H1 (cell line): ENCODE data around the gene HRH2. TPM values are rescaled to one million over a fixed set of nuclear protein-coding genes. Genes with fewer than 3 reads are reported as not detected.

Source experiments
- CEBPB ChIP-seq: IDR thresholded peaks from 2 replicates; pipeline ENCODE4 v1.6.1; 2012; ENCODE audit warnings: low read depth, low read length
- CTBP2 ChIP-seq: IDR thresholded peaks from 2 replicates; pipeline ENCODE4 v1.7.0; 2011; ENCODE audit warnings: borderline replicate concordance, mild to moderate bottlenecking, moderate library complexity, mixed read lengths, low read length; ENCODE audit not compliant: insufficient read depth, insufficient read length
- HDAC2 ChIP-seq, 2 experiments: fragments of 300-600 bp in 1 of 2; sonication (generic) in 1 of 2; IDR thresholded peaks; 2 replicates each; pipeline ENCODE4 v1.6.1; 2011 to 2012; ENCODE audit warnings: low read depth in 2 of 2, low read length in 2 of 2, mild to moderate bottlenecking in 2 of 2, moderate library complexity in 2 of 2, borderline replicate concordance in 1 of 2, inconsistent platforms in 1 of 2
- SP1 ChIP-seq: IDR thresholded peaks from 2 replicates; pipeline ENCODE4 v1.6.1; 2011; ENCODE audit warnings: low read depth, low read length
- TBP ChIP-seq: IDR thresholded peaks from 2 replicates; pipeline ENCODE4 v1.6.1; 2011; ENCODE audit warnings: low read depth, low read length, improper control_type of control experiment
- polyA plus RNA-seq, 7 experiments: library from polyadenylated mRNA; depleted of rRNA in 3 of 7; stranded (reverse) in 5 of 7; unstranded in 2 of 7; fragments of >200 nt in 5 of 7; fragments of 200-250 nt in 2 of 7; gene quantifications; 1 replicate in 5 of 7; 2 replicates in 1 of 7; 4 replicates in 1 of 7; pipeline versions ENCODE4 v1.2.1 to v1.2.3, GENCODE V29; 2011 to 2013; ENCODE audit warnings: missing spikeins in 2 of 7, mixed read lengths in 2 of 7
- total RNA-seq: library from RNA; stranded (reverse); fragmentation: NEBNext Ultra II Directional; extraction: Animal tissue kit (Norgen Biotek cat#: 25700); gene quantifications from 2 replicates; pipeline ENCODE4 v1.2.1, GENCODE V29; 2021

Gene HRH2
- total and polyA plus RNA-seq, 2 of the 8 experiments (the other 6 are each of a cell fraction or from before 2014, with no cell fraction given), result 7.8 to 8.1 TPM

DNA sequence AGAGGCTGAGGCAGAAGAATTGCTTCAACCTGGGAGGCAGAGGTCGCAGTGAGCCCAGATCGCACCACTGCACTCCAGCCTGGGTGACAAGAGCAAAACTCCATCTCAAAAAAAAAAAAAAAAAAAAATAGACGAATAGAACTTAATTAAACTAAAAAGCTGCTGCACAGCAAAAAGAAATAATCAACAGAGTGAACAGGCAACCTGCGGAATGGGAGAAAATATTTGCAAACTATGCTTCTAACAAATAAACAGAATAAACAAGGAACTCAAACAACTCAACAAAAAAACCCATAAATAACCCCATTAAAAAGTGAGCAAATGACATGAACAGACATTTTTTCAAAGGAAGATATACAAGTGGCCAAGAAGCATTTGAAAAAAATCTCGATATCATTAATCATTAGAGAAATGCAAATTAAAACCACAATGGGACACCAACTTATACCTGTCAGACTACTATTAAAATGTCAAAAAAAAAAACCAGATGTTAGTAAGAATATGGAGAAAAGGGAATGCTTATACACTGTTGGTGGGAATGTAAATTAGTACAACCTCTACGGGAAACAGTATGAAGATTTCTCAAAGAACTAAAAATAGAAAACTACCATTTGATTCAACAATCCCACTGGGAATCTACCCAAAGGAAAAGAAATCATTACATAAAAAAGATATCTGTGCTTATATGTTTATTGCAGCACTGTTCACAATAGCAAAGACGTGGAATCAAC is 21.9 kb upstream of the HRH2 start (continued):
- TF ChIP-seq TBP (no peak), HDAC2 (IDR thresholded peaks at IDR 0.05; ENCODE audit: borderline replicate concordance in 1 of 2, low read depth in 2 of 2, low read length in 2 of 2) (no peak), CEBPB (no peak), SP1 (no peak), CTBP2 (no peak)
